Liver (tissue), 3 donors: Measurements from ENCODE around the gene RDM1.

Experiments used
- ATF3 ChIP-seq: IDR thresholded peaks from 2 replicates; pipeline ENCODE4 v1.6.1; 2016; ENCODE audit warnings: antibody characterized with exemption
- CTCF ChIP-seq: fragments of 150-350 bp; IDR thresholded peaks from 2 replicates; pipeline ENCODE4 v1.5.1; 2017; ENCODE audit warnings: improper control_type of control experiment, low read depth, low read length; ENCODE audit not compliant: missing input control
- EGR1 ChIP-seq, 2 donors: IDR thresholded peaks; 2 replicates each; pipeline ENCODE4 v1.6.1; 2016 to 2018; ENCODE audit warnings: antibody characterized with exemption in 2 of 2, low read depth in 2 of 2
- GABPA ChIP-seq, 2 donors: IDR thresholded peaks in 1 of 2; conservative IDR thresholded peaks in 1 of 2; 2 replicates each; pipeline ENCODE4 v1.6.1; 2016; ENCODE audit warnings: antibody characterized with exemption in 2 of 2, mild to moderate bottlenecking in 1 of 2, moderate library complexity in 1 of 2
- HNF4A ChIP-seq, 2 donors: conservative IDR thresholded peaks; 2 replicates each; pipeline ENCODE4 v1.6.1; 2016; ENCODE audit warnings: antibody characterized with exemption in 2 of 2, mild to moderate bottlenecking in 2 of 2
- JUND ChIP-seq, 2 donors: IDR thresholded peaks; 2 replicates each; pipeline ENCODE4 v1.6.1; 2016; ENCODE audit warnings: antibody characterized with exemption in 2 of 2
- REST ChIP-seq: IDR thresholded peaks from 2 replicates; pipeline ENCODE4 v1.6.1; 2016; ENCODE audit warnings: antibody characterized with exemption, mild to moderate bottlenecking
- YY1 ChIP-seq: IDR thresholded peaks from 2 replicates; pipeline ENCODE4 v1.6.1; 2016; ENCODE audit warnings: antibody characterized with exemption, mild to moderate bottlenecking
- donor health status: healthy.
- donor health status: healthy.

GRCh38 chr17:35876534-35876933, 54.0 kb downstream of the RDM1 start:
- TF ChIP-seq CTCF = no peak
- no peak for TF ChIP-seq JUND (IDR thresholded peaks at IDR 0.05)
- no peak for TF ChIP-seq HNF4A (conservative IDR thresholded peaks at IDR 0.05)
- no peak for TF ChIP-seq YY1
- no peak for TF ChIP-seq EGR1 (IDR thresholded peaks at IDR 0.05; ENCODE audit: low read depth in 2 of 2)
- no peak for TF ChIP-seq REST
- TF ChIP-seq ATF3 = no peak
- no peak for TF ChIP-seq GABPA (IDR thresholded peaks at IDR 0.05 in 1 of 2, conservative IDR thresholded peaks at IDR 0.05 in 1 of 2)
